ENCODE data around the gene NDUFAF3. TPM values are rescaled to one million over a fixed set of nuclear protein-coding genes. Genes with fewer than 3 reads are reported as not detected.

The NDUFAF3 gene
- total and polyA plus RNA-seq, 10 of the 15 experiments (the other 5 are each of a cell fraction or from before 2014, with no cell fraction given) = 25.4 to 228 (median 63.9) TPM

DNA sequence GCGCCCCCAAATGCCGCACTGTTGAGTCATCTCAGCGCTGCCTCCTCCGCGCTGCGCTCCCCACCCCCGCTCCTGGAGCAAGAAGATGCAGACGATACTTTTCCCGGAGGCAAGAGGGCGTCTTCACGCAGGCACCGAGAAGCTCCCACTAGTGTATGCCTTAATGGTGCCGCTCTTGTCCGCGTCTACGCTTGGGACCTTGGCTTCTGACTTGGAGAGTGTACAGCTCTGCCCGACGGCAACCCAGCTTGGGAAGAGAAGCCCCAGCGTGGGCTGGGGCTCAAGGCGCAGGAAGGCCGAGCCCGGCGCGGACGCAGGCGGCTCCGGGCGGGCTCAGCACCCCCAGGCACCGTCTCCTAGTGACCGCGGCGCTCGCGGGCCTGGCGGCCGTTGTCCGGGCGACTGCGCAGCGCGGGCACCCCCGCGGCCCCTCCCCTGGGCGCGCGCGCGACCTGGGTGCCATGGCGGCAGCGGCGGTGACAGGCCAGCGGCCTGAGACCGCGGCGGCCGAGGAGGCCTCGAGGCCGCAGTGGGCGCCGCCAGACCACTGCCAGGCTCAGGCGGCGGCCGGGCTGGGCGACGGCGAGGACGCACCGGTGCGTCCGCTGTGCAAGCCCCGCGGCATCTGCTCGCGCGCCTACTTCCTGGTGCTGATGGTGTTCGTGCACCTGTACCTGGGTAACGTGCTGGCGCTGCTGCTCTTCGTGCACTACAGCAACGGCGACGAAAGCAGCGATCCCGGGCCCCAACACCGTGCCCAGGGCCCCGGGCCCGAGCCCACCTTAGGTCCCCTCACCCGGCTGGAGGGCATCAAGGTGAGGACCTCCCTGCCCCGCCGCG lies 31.9 kb upstream of the NDUFAF3 start, which contains the start of gene P4HTM (continued):
- TF ChIP-seq, protein P1, sequence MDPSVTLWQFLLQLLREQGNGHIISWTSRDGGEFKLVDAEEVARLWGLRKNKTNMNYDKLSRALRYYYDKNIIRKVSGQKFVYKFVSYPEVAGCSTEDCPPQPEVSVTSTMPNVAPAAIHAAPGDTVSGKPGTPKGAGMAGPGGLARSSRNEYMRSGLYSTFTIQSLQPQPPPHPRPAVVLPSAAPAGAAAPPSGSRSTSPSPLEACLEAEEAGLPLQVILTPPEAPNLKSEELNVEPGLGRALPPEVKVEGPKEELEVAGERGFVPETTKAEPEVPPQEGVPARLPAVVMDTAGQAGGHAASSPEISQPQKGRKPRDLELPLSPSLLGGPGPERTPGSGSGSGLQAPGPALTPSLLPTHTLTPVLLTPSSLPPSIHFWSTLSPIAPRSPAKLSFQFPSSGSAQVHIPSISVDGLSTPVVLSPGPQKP (IDR thresholded peaks at IDR 0.05; ENCODE audit: low read depth, low read length) = no peak; the same call in 1 of the 2 replicates
- no peak for TF ChIP-seq RCOR1 (conservative IDR thresholded peaks at IDR 0.05; ENCODE audit: low read depth, low read length)
- TF ChIP-seq SREBF1 (IDR thresholded peaks at IDR 0.05; ENCODE audit: low read length) = no peak
- TF ChIP-seq ETV6 (conservative IDR thresholded peaks at IDR 0.05 in 1 of 2, IDR thresholded peaks at IDR 0.05 in 1 of 2; ENCODE audit: borderline replicate concordance in 1 of 2, low read depth in 1 of 2) = no peak
- TF ChIP-seq NFXL1 (IDR thresholded peaks at IDR 0.05; ENCODE audit: borderline replicate concordance) = no peak
- TF ChIP-seq HDGF (IDR thresholded peaks at IDR 0.05) = peak; percentile 34; the same call in 1 of the 2 replicates
- peak; percentile 57; the same call in 1 of the 2 replicates for TF ChIP-seq RUNX3 (IDR thresholded peaks at IDR 0.05; ENCODE audit: low read length)
- TF ChIP-seq, protein P2, sequence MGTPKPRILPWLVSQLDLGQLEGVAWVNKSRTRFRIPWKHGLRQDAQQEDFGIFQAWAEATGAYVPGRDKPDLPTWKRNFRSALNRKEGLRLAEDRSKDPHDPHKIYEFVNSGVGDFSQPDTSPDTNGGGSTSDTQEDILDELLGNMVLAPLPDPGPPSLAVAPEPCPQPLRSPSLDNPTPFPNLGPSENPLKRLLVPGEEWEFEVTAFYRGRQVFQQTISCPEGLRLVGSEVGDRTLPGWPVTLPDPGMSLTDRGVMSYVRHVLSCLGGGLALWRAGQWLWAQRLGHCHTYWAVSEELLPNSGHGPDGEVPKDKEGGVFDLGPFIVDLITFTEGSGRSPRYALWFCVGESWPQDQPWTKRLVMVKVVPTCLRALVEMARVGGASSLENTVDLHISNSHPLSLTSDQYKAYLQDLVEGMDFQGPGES (IDR thresholded peaks at IDR 0.05) = no peak
- peak in 1 of 2 experiments; percentile 96; a peak in 2 of 3 replicates for TF ChIP-seq EGR1 (IDR thresholded peaks at IDR 0.05; ENCODE audit: borderline replicate concordance in 1 of 2, low read depth in 2 of 2, low read length in 2 of 2)
- TF ChIP-seq KLF5 (IDR thresholded peaks at IDR 0.05; ENCODE audit: partially characterized antibody) = no peak
- TF ChIP-seq, protein P3, sequence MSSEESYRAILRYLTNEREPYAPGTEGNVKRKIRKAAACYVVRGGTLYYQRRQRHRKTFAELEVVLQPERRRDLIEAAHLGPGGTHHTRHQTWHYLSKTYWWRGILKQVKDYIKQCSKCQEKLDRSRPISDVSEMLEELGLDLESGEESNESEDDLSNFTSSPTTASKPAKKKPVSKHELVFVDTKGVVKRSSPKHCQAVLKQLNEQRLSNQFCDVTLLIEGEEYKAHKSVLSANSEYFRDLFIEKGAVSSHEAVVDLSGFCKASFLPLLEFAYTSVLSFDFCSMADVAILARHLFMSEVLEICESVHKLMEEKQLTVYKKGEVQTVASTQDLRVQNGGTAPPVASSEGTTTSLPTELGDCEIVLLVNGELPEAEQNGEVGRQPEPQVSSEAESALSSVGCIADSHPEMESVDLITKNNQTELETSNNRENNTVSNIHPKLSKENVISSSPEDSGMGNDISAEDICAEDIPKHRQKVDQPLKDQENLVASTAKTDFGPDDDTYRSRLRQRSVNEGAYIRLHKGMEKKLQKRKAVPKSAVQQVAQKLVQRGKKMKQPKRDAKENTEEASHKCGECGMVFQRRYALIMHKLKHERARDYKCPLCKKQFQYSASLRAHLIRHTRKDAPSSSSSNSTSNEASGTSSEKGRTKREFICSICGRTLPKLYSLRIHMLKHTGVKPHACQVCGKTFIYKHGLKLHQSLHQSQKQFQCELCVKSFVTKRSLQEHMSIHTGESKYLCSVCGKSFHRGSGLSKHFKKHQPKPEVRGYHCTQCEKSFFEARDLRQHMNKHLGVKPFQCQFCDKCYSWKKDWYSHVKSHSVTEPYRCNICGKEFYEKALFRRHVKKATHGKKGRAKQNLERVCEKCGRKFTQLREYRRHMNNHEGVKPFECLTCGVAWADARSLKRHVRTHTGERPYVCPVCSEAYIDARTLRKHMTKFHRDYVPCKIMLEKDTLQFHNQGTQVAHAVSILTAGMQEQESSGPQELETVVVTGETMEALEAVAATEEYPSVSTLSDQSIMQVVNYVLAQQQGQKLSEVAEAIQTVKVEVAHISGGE (CRISPR knock-in tag; IDR thresholded peaks at IDR 0.05) = no peak
- TF ChIP-seq, protein P4, sequence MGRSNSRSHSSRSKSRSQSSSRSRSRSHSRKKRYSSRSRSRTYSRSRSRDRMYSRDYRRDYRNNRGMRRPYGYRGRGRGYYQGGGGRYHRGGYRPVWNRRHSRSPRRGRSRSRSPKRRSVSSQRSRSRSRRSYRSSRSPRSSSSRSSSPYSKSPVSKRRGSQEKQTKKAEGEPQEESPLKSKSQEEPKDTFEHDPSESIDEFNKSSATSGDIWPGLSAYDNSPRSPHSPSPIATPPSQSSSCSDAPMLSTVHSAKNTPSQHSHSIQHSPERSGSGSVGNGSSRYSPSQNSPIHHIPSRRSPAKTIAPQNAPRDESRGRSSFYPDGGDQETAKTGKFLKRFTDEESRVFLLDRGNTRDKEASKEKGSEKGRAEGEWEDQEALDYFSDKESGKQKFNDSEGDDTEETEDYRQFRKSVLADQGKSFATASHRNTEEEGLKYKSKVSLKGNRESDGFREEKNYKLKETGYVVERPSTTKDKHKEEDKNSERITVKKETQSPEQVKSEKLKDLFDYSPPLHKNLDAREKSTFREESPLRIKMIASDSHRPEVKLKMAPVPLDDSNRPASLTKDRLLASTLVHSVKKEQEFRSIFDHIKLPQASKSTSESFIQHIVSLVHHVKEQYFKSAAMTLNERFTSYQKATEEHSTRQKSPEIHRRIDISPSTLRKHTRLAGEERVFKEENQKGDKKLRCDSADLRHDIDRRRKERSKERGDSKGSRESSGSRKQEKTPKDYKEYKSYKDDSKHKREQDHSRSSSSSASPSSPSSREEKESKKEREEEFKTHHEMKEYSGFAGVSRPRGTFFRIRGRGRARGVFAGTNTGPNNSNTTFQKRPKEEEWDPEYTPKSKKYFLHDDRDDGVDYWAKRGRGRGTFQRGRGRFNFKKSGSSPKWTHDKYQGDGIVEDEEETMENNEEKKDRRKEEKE (IDR thresholded peaks at IDR 0.05) = no peak
- peak; percentile 30 for TF ChIP-seq MYC (IDR thresholded peaks at IDR 0.05; ENCODE audit: insufficient read depth, insufficient read length, insufficient replicate concordance, low read length, severe bottlenecking)
- TF ChIP-seq NRF1 (conservative IDR thresholded peaks at IDR 0.05; ENCODE audit: low read depth, low read length) = 0 out of 2 replicates have a peak, but pooled peaks have one; percentile 2
- no peak for TF ChIP-seq ESRRA (IDR thresholded peaks at IDR 0.05; ENCODE audit: low read length)
- no peak for TF ChIP-seq BMI1 (IDR thresholded peaks at IDR 0.05; ENCODE audit: borderline replicate concordance)
- TF ChIP-seq SMARCA5 (IDR thresholded peaks at IDR 0.05) = peak; percentile 64; the same call in 1 of the 2 replicates
- peak; percentile 75 to 76 for TF ChIP-seq IKZF2 (IDR thresholded peaks at IDR 0.05)
- no peak for TF ChIP-seq ZNF217 (IDR thresholded peaks at IDR 0.05)
- peak; percentile 85 for TF ChIP-seq IKZF1 (conservative IDR thresholded peaks at IDR 0.05)
- TF ChIP-seq NFYB (IDR thresholded peaks at IDR 0.05; ENCODE audit: insufficient read depth, low read depth, low read length) = no peak

All from GM12878 (cell line).